Activated CD4-positive, CD25-positive, alpha-beta regulatory T cell (primary cell): ENCODE results near the gene C1orf94.
"Not testable (repeated sequence)": the region's sequence is repeated elsewhere in the genome, so short reads cannot be mapped to it uniquely, and the experiment has no call there.

Experiments used
- DNase-seq, 4 experiments: peaks; one replicate each; lab custom pipeline; 2025; lab: John Stamatoyannopoulos, UW

C1orf94 gene

DNA sequence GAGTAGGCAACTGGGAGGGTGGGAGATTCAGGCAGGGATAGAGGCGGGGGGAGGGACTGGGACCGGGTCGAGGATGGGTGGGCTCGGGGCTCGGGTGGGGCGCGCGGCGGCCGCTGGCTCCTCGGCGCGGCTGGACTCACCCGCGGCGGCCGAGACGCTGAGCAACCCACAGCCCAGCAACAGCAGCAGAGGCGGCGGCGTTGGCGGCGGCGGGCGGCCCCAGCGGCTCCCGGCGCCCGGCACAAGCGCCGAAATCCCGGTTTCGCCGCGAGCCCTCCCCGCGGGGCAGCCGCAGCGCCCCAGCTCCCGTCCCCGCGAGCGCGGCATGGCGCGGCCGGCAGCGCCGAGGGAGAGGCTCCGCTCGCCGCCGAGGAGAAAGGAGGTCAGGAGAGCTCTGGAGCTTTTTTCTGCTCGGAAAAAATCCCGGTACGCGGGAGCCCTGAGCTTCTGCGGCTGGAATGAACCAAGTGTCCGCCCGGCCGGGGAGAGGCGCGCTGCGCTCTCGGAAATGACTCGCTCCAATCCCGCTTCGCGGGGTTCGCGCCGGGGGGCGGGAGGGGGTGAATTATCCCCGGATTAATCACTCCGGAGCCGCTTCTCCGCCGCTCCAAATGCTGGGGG, 11.8 kb upstream of the C1orf94 start, which contains the start of gene CSMD2:
CSMD2 (minus strand) TSS at position 460 of the 621 bp plus-strand sequence; CDS start at position 327, 133 bp downstream.
- no peak for DNase-seq

DNA sequence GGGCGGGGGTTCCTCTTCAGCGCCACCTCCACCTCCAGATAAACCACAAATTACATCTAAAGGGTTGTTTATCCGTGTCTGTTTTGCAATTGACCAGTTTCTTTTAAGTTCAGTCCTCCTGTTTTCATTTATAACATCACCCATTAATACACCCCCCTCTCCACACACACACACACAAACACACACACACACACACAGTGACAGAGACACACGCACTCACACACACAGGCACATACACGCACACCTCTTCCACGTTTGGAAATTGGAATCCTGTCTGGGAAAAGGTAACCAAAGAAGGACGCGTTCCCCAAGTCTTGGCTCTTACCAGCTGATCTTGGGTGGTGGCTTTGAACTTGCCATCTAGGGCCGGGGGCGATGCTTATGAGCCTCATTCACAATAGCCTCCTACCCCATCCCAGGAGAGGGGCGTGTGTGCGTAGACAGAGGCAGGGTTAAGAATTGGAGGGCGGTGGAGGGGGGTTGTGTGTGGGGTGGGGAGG, 11.2 kb upstream of the C1orf94 start:
- no peak for DNase-seq

DNA sequence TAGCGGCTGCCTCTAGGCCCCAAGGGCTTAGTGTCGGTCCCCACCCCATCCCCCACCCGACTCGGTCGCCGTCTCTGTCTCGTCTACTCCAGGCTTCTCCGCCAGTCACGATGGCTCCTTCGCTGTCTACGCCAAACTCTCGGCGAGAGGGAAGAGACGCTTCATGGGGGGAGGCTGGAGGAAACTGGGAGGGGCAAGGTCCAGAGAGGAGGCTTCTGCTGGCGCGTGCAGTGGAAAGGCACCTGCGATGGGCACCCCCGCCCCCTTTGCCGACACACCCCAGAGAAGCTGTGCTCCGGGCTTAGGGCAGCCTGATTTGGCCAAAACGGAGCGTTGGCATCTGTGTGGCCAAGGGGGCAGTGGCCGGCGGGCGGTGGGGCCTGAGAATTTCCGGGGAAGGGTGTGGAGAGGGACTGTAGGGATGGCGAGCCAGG, 10.5 kb upstream of the C1orf94 start:
- DNase-seq = no peak

GRCh38 chr1:34166625-34167361, 9.9 kb upstream of the C1orf94 start:
- DNase-seq = no peak

DNA sequence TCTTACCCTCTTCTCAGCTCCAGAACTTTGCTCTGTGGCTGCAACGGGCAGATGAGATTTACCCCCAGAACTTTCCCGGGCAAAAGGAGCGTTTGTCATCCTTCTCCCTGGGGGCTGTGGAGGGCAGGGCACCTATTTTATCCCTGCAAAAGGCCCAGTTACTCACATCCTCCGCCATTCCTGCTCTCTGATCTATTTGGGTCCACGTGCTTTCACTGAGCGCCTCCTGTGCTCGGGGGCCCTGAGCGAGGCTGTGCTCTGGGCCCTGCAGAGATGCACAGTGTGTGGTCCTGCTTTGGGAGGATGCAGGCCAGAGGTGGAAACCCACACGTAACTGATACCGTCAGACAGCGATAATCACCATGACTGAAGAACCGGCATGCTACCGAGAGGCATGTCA, 9.3 kb upstream of the C1orf94 start:
- no peak for DNase-seq

DNA sequence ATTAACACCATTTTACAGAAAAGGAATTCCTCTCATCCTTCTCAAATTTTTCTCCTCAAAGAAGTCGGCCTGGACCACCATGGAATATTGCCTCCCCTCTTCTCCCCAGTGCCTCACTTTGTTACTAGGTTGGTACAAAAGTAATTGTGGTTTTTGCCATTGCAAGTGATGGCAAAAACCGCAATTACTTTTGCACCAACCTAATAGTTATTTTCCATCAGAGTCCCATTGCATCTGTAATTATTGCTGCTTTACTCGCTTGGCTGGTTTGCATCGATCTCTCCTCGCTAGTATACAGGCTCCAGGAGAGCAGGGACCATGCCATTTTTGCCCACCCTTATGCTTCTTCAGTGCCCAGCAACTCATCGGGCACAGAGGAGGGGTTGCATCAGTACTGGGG, 963 bp upstream of the C1orf94 start:
- no peak for DNase-seq

GRCh38 chr1:34178072-34178471, 1.4 kb downstream of the C1orf94 start:
- DNase-seq = no peak

- DNase-seq = not testable (repeated sequence)
Observed at GRCh38 chr1:34183381-34183780, 6.7 kb downstream of the C1orf94 start.

- no peak for DNase-seq
Observed at GRCh38 chr1:34186741-34187494, 10.2 kb downstream of the C1orf94 start.

DNA sequence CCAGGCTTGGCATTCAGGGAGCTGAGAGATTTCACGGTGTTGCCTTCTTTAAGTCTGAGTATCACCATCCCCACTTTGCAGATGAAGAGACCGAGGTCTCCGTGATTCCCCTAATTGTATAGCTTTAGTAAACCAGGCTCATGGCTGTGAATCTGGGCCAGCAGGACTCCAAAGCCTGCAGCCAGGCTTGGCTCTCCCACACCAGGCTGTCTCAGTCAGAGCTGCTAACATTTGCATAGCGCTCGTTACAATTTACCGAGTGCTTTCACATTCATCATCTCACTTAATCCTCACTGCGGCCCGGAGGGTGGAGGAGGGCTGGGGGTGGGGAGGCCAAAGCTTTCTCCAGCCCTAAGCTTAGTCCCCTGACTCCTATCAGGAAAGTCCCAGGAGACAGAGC, 11.7 kb downstream of the C1orf94 start:
- no peak for DNase-seq

DNA sequence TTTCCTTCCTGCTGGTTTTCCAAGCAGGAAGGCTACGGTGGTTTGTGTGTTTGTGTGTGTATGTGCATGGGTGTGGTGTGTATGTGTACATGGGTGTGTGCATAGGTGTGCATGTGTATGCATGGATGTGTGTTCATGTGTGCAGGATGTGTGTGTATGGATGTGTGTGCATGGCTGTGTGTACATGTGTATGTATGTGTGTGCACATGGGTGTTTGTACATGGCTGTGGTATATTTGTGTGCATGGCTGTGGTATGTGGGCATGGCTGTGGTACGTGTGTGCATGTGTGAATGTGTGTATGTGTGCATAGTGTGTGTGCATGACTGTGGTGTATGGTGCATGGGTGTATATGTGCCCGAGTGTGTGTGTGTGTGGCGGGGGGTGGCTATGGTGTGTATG, 12.3 kb downstream of the C1orf94 start:
- no peak for DNase-seq

- no peak for DNase-seq
Observed at GRCh38 chr1:34190692-34191091, 14.0 kb downstream of the C1orf94 start.

DNA sequence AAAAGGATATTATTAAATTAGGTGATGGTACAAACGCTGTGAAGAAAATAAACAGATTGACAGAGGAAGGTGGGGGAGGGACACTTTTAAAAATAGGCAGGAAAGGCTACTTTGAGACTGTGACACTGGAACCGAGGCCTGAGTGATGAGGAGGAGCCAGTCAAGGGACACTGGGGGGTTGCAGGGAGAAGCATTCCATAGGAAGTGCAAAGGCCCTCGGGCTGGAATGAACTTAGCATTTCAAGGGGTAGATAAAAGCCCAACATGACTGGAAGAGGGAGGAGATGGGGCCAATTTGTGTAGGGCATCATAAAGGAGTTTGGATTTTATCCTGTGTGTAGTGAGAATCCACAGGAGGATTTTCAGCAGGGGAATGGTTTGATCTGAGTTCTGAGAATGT, 15.9 kb downstream of the C1orf94 start:
- DNase-seq = no peak

GRCh38 chr1:34199927-34200326, 23.2 kb downstream of the C1orf94 start:
- DNase-seq = no peak

DNA sequence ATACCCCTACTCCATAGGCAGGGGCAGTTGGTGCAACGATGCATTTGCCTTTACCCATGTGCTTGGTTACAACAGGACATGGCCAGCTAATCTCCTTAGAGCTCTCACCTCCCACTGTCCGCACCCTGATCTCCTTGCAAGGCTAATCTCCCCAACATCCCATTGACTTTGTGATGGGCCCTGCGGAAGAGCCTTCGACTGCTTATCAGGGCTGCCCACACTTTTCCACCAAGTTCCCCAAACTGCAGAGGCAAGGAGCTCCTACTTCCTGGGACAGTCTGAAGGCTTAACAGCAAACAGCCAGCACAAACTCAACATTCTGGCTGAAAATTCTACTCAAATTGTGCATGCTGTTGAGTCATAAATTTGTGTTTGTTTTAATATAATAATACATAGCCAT, 36.0 kb downstream of the C1orf94 start:
- DNase-seq = no peak

- no peak for DNase-seq
Observed at GRCh38 chr1:34213956-34214355, 37.2 kb downstream of the C1orf94 start.

DNA sequence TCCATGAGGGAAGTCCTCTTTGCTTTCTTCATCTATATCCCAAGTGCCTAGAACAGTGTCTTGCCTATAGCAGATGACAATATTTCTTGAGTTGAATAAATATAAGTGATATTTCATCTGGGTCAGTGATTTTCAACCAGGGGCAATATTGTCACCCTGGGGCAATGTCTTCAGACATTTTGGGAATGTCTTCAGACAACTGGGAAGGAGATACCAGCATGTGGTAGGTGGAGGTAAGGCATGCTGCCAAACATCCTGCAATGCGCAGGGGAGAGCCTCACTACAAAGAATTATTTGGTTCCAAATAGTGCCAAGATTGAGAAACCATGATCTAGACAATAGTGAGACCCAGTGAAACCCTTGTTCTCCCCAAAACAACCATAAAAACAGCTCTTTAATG, 54.7 kb downstream of the C1orf94 start:
- no peak for DNase-seq

DNA sequence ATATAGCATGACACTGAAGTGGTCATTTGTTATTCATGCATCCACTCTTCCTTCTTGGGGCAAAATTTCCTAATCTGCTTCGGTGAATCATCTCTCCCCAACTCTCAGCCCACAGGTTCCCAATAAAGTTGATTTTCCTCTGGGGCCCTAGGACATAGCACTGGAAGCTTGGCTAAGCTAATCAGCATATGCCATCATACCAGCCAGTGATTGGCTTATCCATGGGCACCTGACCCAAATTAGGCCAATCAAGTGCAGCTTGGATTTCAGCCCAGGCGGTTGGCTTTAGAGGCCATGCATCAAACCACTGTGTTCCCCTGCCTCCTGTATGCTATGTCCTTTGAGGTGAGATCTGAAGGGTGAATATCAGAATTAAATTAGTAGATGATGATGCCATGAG, 58.9 kb downstream of the C1orf94 start:
- no peak for DNase-seq

DNA sequence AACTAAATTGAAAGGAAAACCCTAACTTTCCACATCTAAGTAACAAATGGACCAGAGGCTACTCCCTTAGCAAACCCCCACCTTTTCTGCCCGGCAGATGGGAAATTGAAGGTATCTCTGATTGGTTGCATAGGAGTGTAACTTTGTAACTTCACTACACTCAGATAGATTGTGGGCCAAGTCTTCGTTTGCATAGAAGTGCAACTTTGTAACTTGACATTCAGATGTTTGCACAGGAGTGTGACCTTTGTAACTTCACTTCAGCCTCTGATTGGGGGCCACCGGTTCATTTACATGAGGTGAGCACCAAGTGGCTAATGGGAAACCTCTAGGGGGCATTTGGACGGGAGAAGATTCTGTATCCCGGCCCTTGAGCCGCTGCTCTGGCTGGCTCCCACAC, 59.4 kb downstream of the C1orf94 start:
- no peak for DNase-seq

GRCh38 chr1:34237151-34237815, 60.6 kb downstream of the C1orf94 start:
- DNase-seq = no peak

DNA sequence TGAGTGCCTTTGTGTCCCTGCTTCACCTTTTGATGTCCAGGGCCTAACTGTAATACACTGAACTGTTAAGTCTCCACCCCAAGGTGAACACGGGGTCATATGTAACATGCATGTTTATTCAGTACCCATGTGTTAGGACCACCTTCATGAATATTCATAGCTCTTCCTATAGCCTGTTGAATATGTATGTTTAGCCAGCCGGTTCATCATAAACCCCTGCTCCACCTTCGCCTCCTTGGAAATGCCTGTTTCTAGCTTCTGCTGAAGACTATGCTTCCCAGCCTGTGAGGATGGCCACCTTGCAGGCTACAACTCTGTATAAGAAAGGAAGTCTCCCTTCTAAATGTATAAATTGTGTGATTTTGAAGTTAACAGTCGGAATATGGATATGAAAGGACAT, 69.3 kb downstream of the C1orf94 start:
- DNase-seq = no peak

DNA sequence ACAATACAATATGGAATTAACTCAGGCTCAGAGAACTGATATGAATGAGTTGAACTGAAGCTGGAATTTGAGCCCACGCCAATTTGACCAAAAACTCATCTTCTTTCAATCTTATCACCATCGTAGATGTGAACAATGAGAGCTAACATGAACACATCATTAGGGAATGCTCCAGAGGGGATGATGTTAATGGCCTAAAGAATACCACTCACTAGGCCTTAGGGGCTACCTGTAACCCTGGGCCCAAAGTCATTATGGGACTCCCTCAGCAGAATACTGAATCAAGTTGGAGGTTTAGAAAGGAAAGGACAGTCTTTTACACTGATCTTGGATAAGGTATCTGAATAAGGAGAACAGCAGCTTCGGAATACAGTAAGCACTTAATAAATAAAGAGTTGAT, 73.6 kb downstream of the C1orf94 start:
- DNase-seq = no peak
